Peyer's patch (tissue), 4 donors: ENCODE results near the gene EXOC4.

Experiments used
- POLR2A ChIP-seq, 2 donors: fragments of 450-650 bp; IDR thresholded peaks; one replicate each; pipeline ENCODE4 v1.5.1; 2017; ENCODE audit warnings: antibody characterized with exemption in 2 of 2, mild to moderate bottlenecking in 2 of 2, moderate library complexity in 2 of 2
- TF ChIP-seq, protein P1 (sequence below), 6 experiments: fragments of 450-650 bp in 4 of 6; fragments of 200-600 bp in 2 of 6; sonication (generic) in 1 of 6; IDR thresholded peaks; one replicate each; pipeline ENCODE4 v1.5.1; 2017 to 2019; ENCODE audit warnings: antibody characterized with exemption in 6 of 6, mild to moderate bottlenecking in 3 of 6, moderate library complexity in 1 of 6

DNA sequence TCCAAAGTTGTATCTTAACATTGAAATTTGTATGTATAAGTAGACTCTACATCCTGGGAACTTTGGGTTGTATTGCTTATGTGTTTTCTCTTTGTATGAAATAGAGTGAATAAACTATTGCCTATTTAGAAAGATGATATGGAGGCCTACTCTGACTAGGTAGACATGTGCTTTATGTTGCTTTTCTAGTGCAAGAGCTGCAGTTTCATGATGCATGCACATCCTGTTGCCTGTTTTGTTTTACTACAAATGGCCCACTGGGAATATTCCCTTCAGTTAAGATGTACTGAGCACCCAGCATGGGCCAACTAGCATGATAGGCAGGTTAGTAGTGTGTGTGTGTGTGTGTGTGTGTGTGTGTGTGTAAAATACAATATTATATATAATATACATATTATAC lies 592.1 kb downstream of the EXOC4 start:
- no peak for TF ChIP-seq POLR2A (IDR thresholded peaks at IDR 0.05)
- TF ChIP-seq, protein P1, sequence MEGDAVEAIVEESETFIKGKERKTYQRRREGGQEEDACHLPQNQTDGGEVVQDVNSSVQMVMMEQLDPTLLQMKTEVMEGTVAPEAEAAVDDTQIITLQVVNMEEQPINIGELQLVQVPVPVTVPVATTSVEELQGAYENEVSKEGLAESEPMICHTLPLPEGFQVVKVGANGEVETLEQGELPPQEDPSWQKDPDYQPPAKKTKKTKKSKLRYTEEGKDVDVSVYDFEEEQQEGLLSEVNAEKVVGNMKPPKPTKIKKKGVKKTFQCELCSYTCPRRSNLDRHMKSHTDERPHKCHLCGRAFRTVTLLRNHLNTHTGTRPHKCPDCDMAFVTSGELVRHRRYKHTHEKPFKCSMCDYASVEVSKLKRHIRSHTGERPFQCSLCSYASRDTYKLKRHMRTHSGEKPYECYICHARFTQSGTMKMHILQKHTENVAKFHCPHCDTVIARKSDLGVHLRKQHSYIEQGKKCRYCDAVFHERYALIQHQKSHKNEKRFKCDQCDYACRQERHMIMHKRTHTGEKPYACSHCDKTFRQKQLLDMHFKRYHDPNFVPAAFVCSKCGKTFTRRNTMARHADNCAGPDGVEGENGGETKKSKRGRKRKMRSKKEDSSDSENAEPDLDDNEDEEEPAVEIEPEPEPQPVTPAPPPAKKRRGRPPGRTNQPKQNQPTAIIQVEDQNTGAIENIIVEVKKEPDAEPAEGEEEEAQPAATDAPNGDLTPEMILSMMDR (IDR thresholded peaks at IDR 0.05), result no peak
